AG04450 (cell line): ENCODE results near the gene FFAR3. TPM values are rescaled to one million over a fixed set of nuclear protein-coding genes. Genes with fewer than 3 reads are reported as not detected.

Source experiments
- CTCF ChIA-PET: fragments of 300-600, 350-600 bp; formaldehyde crosslinking; extraction: SDS; loops from one replicate; lab custom pipeline; 2022; ENCODE audit warnings: antibody characterized with exemption, inconsistent platforms; lab: Charles Lee
- POLR2A ChIA-PET: fragments of 350-600 bp; formaldehyde crosslinking; extraction: SDS; loops from one replicate; lab custom pipeline; 2021; ENCODE audit warnings: antibody characterized with exemption, inconsistent platforms; lab: Yijun Ruan, JAX
- DNase-seq: peaks from one replicate; pipeline ENCODE4 v3.0.0-alpha.2; 2011; ENCODE audit warnings: low read depth, low spot score
- H3K27ac ChIP-seq: one replicate; pipeline ENCODE4 v1.5.1; 2012; ENCODE audit warnings: low read depth, low read length, control low read depth
- H3K27me3 ChIP-seq: one replicate; pipeline ENCODE4 v1.6.0; 2012; ENCODE audit warnings: low read length; ENCODE audit not compliant: control insufficient read depth, insufficient read depth
- H3K4me3 ChIP-seq: 2 replicates; pipeline ENCODE4 v1.5.1; 2011; ENCODE audit warnings: mild to moderate bottlenecking, low read depth, low read length, control low read depth
- H3K9me3 ChIP-seq: 2 replicates; pipeline ENCODE4 v1.5.1; 2012; ENCODE audit warnings: low read length; ENCODE audit not compliant: control insufficient read depth, insufficient read depth
- polyA minus RNA-seq: library from RNA; depleted of rRNA, polyadenylated mRNA; stranded (reverse); fragments of >200 nt; gene quantifications from 2 replicates; pipeline ENCODE4 v1.2.3, GENCODE V29; 2011; rRNA and poly(A)+ RNA removed
- polyA plus RNA-seq: library from polyadenylated mRNA; depleted of rRNA; stranded (reverse); fragments of >200 nt; gene quantifications from 2 replicates; pipeline ENCODE4 v1.2.3, GENCODE V29; 2011; rRNA removed
- TF ChIP-seq, protein P1 (sequence below): IDR thresholded peaks from 2 replicates; pipeline ENCODE4 v1.5.1; 2011; ENCODE audit warnings: low read depth, low read length, control low read depth, inconsistent platforms

Gene FFAR3, protein sequence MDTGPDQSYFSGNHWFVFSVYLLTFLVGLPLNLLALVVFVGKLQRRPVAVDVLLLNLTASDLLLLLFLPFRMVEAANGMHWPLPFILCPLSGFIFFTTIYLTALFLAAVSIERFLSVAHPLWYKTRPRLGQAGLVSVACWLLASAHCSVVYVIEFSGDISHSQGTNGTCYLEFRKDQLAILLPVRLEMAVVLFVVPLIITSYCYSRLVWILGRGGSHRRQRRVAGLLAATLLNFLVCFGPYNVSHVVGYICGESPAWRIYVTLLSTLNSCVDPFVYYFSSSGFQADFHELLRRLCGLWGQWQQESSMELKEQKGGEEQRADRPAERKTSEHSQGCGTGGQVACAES
- polyA plus RNA-seq (not detected in 2 replicates), polyA minus RNA-seq (not detected in 2 replicates)

DNA sequence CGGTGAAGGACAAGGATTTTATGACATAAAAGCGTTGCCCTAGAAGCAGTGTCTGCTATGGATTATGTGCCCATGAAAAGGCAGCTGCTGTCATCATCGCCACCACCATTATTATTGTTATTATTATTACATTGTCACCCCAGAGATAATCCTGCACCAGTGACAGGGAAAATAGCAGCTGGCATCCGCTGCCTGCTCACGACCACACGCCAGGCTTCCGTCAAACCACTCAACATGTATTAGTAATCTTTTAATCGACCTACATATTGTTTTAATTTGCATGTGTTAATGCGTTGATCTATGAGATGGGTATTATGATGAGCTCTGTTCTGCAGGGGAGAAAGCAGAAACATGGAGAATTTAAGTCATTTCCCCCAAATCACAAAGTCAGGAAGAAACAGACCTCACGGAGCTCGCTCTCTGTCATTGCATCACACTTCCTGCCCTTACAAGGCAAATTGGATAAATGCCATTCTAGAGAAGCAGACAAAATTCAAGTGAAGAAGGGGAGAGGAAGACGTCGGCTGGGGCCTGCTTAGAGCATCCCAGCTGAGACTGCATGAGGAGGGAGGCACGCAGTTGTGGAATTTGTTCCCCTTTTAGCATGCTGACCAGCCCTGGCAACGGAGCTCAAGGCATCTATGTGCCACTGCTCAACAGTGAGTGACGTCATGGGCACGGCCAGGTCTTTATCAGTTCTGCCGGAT, at the start of gene FFAR3:
Gene FFAR3, plus strand, starts transcription at position 594 of the 707 bp plus-strand sequence. CDS start 431 bp downstream, outside the sequence.
- Histone ChIP-seq H3K27me3 (peaks cover 6% of the 10 kb centered on the region), H3K27ac (no peak within 1 kb of the TSS), H3K9me3 (no peaks in the 10 kb centered on the region), H3K4me3 (no peak within 1 kb of the TSS)
- ChIA-PET POLR2A (no interaction called here), CTCF (no interaction called here)
- DNase-seq: no peak
- TF ChIP-seq, protein P1, sequence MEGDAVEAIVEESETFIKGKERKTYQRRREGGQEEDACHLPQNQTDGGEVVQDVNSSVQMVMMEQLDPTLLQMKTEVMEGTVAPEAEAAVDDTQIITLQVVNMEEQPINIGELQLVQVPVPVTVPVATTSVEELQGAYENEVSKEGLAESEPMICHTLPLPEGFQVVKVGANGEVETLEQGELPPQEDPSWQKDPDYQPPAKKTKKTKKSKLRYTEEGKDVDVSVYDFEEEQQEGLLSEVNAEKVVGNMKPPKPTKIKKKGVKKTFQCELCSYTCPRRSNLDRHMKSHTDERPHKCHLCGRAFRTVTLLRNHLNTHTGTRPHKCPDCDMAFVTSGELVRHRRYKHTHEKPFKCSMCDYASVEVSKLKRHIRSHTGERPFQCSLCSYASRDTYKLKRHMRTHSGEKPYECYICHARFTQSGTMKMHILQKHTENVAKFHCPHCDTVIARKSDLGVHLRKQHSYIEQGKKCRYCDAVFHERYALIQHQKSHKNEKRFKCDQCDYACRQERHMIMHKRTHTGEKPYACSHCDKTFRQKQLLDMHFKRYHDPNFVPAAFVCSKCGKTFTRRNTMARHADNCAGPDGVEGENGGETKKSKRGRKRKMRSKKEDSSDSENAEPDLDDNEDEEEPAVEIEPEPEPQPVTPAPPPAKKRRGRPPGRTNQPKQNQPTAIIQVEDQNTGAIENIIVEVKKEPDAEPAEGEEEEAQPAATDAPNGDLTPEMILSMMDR: no peak

DNA sequence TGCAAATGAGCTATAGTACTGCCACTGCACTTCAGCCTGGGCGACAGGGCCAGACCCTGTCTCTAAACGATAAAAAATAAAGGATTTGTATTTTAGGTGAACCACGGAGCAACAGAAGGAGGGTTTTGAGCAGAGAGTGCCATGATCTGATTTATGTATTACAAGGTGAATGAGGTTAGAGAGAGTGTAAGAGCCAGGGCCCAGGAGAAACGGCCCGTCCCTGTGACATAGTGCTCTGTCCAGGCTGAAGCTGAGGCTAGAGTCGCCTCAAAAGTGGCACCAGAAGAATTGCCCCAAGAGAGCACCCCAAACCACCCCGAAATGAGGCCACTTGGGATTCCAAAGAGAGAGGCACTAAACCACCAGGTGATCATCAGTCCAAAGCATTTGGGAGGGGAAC, 49.4 kb upstream of the FFAR3 start:
- CTCF ChIA-PET: no interaction called here
- DNase-seq: no peak
- POLR2A ChIA-PET: no interaction called here
- peaks cover 7% of the 10 kb centered on the region for H3K27me3 ChIP-seq
- no peak overlapping the region for H3K27ac ChIP-seq
- peaks cover 4% of the 10 kb centered on the region; the same call in 1 of the 2 replicates for H3K9me3 ChIP-seq
- TF ChIP-seq, protein P1: no peak
- no peak overlapping the region for H3K4me3 ChIP-seq

DNA sequence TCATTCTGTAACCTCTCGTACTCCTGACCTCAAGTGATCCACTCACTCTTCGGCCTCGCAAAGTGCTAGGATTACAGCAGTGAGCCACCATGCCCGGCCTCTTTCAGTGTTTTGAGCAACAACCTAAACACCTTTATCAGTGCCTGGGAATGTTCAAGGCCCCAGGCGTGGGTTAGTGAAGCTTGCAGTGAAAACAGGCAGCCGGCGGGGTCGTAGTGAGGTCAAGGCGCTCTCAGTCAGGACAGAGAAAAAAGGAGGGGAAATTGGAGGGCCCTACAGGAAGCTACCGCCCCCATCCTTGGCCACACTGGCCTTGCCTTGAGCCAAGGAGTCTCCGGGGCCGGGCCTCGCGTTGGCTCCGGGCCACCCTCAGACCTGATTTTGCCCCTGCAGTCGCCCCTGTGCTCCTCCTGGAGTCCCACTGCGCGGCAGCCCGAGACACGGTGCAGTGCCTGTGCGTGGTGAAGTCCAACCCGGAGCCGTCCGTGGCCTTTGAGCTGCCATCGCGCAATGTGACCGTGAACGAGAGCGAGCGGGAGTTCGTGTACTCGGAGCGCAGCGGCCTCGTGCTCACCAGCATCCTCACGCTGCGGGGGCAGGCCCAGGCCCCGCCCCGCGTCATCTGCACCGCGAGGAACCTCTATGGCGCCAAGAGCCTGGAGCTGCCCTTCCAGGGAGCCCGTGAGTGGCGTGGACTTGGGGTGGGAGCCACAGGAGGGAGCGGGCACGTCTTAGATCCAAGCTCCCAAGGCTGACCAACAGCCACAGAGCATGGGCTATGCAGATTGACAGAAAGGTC, 48.6 kb upstream of the FFAR3 start:
- POLR2A ChIA-PET: no interaction called here
- TF ChIP-seq, protein P1: no peak
- H3K27me3 ChIP-seq: peaks cover 4% of the 10 kb centered on the region
- no peak overlapping the region for H3K27ac ChIP-seq
- no peak overlapping the region for H3K4me3 ChIP-seq
- no peak for DNase-seq
- CTCF ChIA-PET: no interaction called here
- peaks cover 4% of the 10 kb centered on the region; the same call in 1 of the 2 replicates for H3K9me3 ChIP-seq

DNA sequence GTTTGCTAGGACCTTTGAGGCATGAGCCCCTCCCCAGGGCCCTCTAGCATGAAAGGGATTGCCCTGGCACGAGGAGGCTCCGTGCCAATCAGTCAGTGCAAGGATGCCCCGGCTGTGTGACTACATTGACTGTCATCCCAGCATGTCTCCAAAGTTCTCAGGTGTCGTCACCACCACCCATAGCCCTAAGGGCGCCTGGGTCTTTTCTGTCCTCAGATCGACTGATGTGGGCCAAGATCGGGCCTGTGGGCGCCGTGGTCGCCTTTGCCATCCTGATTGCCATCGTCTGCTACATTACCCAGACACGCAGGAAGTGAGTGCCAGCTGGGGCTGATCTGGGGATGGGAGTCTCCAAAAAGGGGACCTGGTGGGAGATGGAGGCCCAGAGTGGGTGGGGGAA, 47.9 kb upstream of the FFAR3 start:
- TF ChIP-seq, protein P1: no peak
- peaks cover 2% of the 10 kb centered on the region for H3K27me3 ChIP-seq
- ChIA-PET CTCF (no interaction called here), POLR2A (no interaction called here)
- no peak overlapping the region for H3K27ac ChIP-seq
- H3K9me3 ChIP-seq: peaks cover 4% of the 10 kb centered on the region; the same call in 1 of the 2 replicates
- H3K4me3 ChIP-seq: no peak overlapping the region
- DNase-seq: no peak
